GM23338 (cell line): ENCODE measurements around the gene SLC6A7. TPM values are rescaled to one million over a fixed set of nuclear protein-coding genes. Genes with fewer than 3 reads are reported as not detected.

Experiments used
- ATAC-seq: fragments of 200-7000 bp; cut with Tn5 transposase; 3 replicates; pipeline ENCODE4 v1.9.1; 2020
- DNase-seq: peaks from one replicate; pipeline ENCODE4 v3.0.0-alpha.2; 2015; ENCODE audit warnings: low spot score
- H2AFZ ChIP-seq: fragments of 200-600 bp; sonication (generic); 2 replicates; pipeline ENCODE4 v1.8.0; 2016; ENCODE audit warnings: antibody characterized with exemption, mild to moderate bottlenecking, moderate library complexity
- H3F3A ChIP-seq: fragments of 200-600 bp; sonication (generic); replicated peaks from 2 replicates; pipeline ENCODE4 v1.8.0; 2017; ENCODE audit warnings: antibody characterized with exemption, mixed run types, low read depth
- H3K27ac ChIP-seq: fragments of 200-600 bp; sonication (generic); 2 replicates; pipeline ENCODE4 v1.6.1; 2016; ENCODE audit warnings: low read depth
- H3K27me3 ChIP-seq: fragments of 200-600 bp; sonication (generic); 2 replicates; pipeline ENCODE4 v1.8.0; 2016; ENCODE audit warnings: mild to moderate bottlenecking, mixed run types, moderate library complexity; ENCODE audit not compliant: insufficient read depth
- H3K36me3 ChIP-seq: fragments of 200-600 bp; sonication (generic); 2 replicates; pipeline ENCODE4 v1.8.0; 2016; ENCODE audit warnings: mild to moderate bottlenecking; ENCODE audit not compliant: insufficient read depth
- H3K4me1 ChIP-seq: fragments of 200-600 bp; sonication (generic); 2 replicates; pipeline ENCODE4 v1.8.0; 2016; ENCODE audit warnings: mild to moderate bottlenecking, moderate library complexity; ENCODE audit not compliant: insufficient read depth
- H3K4me2 ChIP-seq: fragments of 200-600 bp; sonication (generic); 2 replicates; pipeline ENCODE4 v1.7.1; 2017; ENCODE audit warnings: mixed run types
- H3K4me3 ChIP-seq: fragments of 200-600 bp; sonication (generic); 2 replicates; pipeline ENCODE4 v1.6.1; 2016; ENCODE audit warnings: mixed run types
- H3K79me2 ChIP-seq: fragments of 200-600 bp; sonication (generic); replicated peaks from 2 replicates; pipeline ENCODE4 v1.8.0; 2017; ENCODE audit warnings: mild to moderate bottlenecking; ENCODE audit not compliant: insufficient read depth
- H3K9me2 ChIP-seq: fragments of 200-600 bp; sonication (generic); 2 replicates; pipeline ENCODE4 v1.8.0; 2017; ENCODE audit not compliant: insufficient read depth
- H4K20me1 ChIP-seq: fragments of 200-600 bp; sonication (generic); replicated peaks from 2 replicates; pipeline ENCODE4 v1.8.0; 2017; ENCODE audit warnings: mild to moderate bottlenecking; ENCODE audit not compliant: insufficient read depth
- H3K27ac Mint-ChIP-seq: 2 replicates; pipeline ENCODE4 v1.8.0; 2020; ENCODE audit warnings: inconsistent platforms, mild to moderate bottlenecking, moderate library complexity, mixed read lengths
- H3K27me3 Mint-ChIP-seq: 3 replicates; pipeline ENCODE4 v1.8.0; 2022; ENCODE audit warnings: low read depth, mild to moderate bottlenecking, moderate library complexity, mixed read lengths, inconsistent platforms; ENCODE audit not compliant: insufficient read depth, poor library complexity
- H3K36me3 Mint-ChIP-seq: 3 replicates; pipeline ENCODE4 v1.8.0; 2021; ENCODE audit warnings: low read depth, mild to moderate bottlenecking, inconsistent platforms, moderate library complexity, mixed read lengths
- H3K4me1 Mint-ChIP-seq: 3 replicates; pipeline ENCODE4 v1.8.0; 2020; ENCODE audit warnings: mild to moderate bottlenecking, inconsistent platforms, mixed read lengths
- H3K4me3 Mint-ChIP-seq: 3 replicates; pipeline ENCODE4 v1.8.0; 2021; ENCODE audit warnings: moderate library complexity, mild to moderate bottlenecking, inconsistent platforms, mixed read lengths
- H3K9me3 Mint-ChIP-seq: 3 replicates; pipeline ENCODE4 v1.8.0; 2020; ENCODE audit warnings: moderate library complexity, mild to moderate bottlenecking, inconsistent platforms, mixed read lengths
- CREB1 ChIP-seq: fragments of 250-450 bp; sonication (Bioruptor Pico); IDR thresholded peaks from 2 replicates; pipeline ENCODE4 v1.5.0; 2020; ENCODE audit warnings: low read depth, mild to moderate bottlenecking, moderate library complexity
- JUNB ChIP-seq: IDR thresholded peaks from one replicate; pipeline ENCODE4 v1.6.1; 2016; ENCODE audit warnings: antibody characterized with exemption; ENCODE audit not compliant: unreplicated experiment
- STAT1 ChIP-seq: IDR thresholded peaks from one replicate; pipeline ENCODE4 v1.6.1; 2016; ENCODE audit warnings: antibody characterized with exemption; ENCODE audit not compliant: unreplicated experiment
- ZNF331 ChIP-seq: fragments of 250-450 bp; sonication (Bioruptor Pico); IDR thresholded peaks from 2 replicates; pipeline ENCODE4 v1.5.0; 2020; ENCODE audit warnings: low read depth, mild to moderate bottlenecking, moderate library complexity
- ZNF462 ChIP-seq: fragments of 250-450 bp; sonication (Bioruptor Pico); IDR thresholded peaks from 2 replicates; pipeline ENCODE4 v1.5.0; 2020; ENCODE audit warnings: mild to moderate bottlenecking, moderate library complexity
- polyA plus RNA-seq: library from polyadenylated mRNA; unstranded; fragments of >200 nt; fragmentation: Nextera tagmentation; extraction: Ambion mirVana; gene quantifications from 2 replicates; pipeline ENCODE4 v1.2.1, GENCODE V29; 2016
- total RNA-seq: library from RNA; depleted of rRNA; stranded (reverse); fragments of >200 nt; shearing (Covaris generic); gene quantifications from 2 replicates; pipeline ENCODE4 v1.2.3, GENCODE V29; 2014
- TF ChIP-seq, protein P1 (sequence below), 2 experiments: fragments of 200-600 bp in 1 of 2; sonication (generic) in 1 of 2; conservative IDR thresholded peaks; 2 replicates each; pipeline versions ENCODE4 v1.5.1 to v1.6.1; 2016 to 2017; ENCODE audit warnings: antibody characterized with exemption in 2 of 2, low read depth in 2 of 2, mild to moderate bottlenecking in 2 of 2, moderate library complexity in 1 of 2

Gene SLC6A7
- total and polyA plus RNA-seq, 2 experiments from 2014 or later, result not detected

- no peaks in the 10 kb centered on the region for H3K4me1 Mint-ChIP-seq
- no peaks in the 10 kb centered on the region for H3F3A ChIP-seq
- TF ChIP-seq ZNF462 (CRISPR knock-in tag) (no peak), CREB1 (CRISPR knock-in tag) (no peak), ZNF331 (no peak), JUNB (no peak), STAT1 (no peak)
- TF ChIP-seq, protein P1, sequence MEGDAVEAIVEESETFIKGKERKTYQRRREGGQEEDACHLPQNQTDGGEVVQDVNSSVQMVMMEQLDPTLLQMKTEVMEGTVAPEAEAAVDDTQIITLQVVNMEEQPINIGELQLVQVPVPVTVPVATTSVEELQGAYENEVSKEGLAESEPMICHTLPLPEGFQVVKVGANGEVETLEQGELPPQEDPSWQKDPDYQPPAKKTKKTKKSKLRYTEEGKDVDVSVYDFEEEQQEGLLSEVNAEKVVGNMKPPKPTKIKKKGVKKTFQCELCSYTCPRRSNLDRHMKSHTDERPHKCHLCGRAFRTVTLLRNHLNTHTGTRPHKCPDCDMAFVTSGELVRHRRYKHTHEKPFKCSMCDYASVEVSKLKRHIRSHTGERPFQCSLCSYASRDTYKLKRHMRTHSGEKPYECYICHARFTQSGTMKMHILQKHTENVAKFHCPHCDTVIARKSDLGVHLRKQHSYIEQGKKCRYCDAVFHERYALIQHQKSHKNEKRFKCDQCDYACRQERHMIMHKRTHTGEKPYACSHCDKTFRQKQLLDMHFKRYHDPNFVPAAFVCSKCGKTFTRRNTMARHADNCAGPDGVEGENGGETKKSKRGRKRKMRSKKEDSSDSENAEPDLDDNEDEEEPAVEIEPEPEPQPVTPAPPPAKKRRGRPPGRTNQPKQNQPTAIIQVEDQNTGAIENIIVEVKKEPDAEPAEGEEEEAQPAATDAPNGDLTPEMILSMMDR (conservative IDR thresholded peaks at IDR 0.05; ENCODE audit: low read depth in 2 of 2), result peak in 1 of 2 experiments; percentile 20; a peak in 2 of 4 replicates
- H3K4me3 ChIP-seq, result no peak overlapping the region
- no peaks in the 10 kb centered on the region for H3K9me3 Mint-ChIP-seq
- no peak overlapping the region for H3K27ac ChIP-seq
- ATAC-seq (no peak), DNase-seq (no peak)
- no peaks in the 10 kb centered on the region for H3K36me3 Mint-ChIP-seq
- H3K4me1 ChIP-seq, result no peaks in the 10 kb centered on the region
- H4K20me1 ChIP-seq, result no peaks in the 10 kb centered on the region
- H3K79me2 ChIP-seq, result no peaks in the 10 kb centered on the region
- no peaks in the 10 kb centered on the region for H3K27me3 ChIP-seq
- no peak overlapping the region for H2AFZ ChIP-seq
- no peaks in the 10 kb centered on the region for H3K36me3 ChIP-seq
- no peaks in the 10 kb centered on the region for H3K9me2 ChIP-seq
- no peak overlapping the region for H3K4me2 ChIP-seq
- H3K27ac Mint-ChIP-seq, result no peak overlapping the region
- no peak overlapping the region for H3K4me3 Mint-ChIP-seq
- peaks cover 4% of the 10 kb centered on the region for H3K27me3 Mint-ChIP-seq
These were observed 59.9 kb downstream of the SLC6A7 start for GRCh38 chr5:150249744-150250143.
